Measurements from ENCODE around the gene ADD2.
"Not testable (repeated sequence)": the region's sequence is repeated elsewhere in the genome, so short reads cannot be mapped to it uniquely, and the experiment has no call there.

Gene ADD2

GRCh38 chr2:70626254-70626990 is 141.6 kb downstream of the ADD2 start:
- no peak for TF ChIP-seq CTCF (IDR thresholded peaks at IDR 0.05; ENCODE audit: insufficient read depth, low read length, poor library complexity, severe bottlenecking)
- DNase-seq (ENCODE audit: extremely low read depth, insufficient read length), result no peak
- Histone ChIP-seq H3K27me3 (replicated peaks; ENCODE audit: control insufficient read depth, insufficient read depth, low read length) (no peaks in the 10 kb centered on the region), H3K4me3 (replicated peaks; ENCODE audit: low read depth, low read length) (no peak overlapping the region), H3K36me3 (ENCODE audit: control insufficient read depth, insufficient read depth, low read length) (no peaks in the 10 kb centered on the region)

GRCh38 chr2:70621536-70621935 is 146.5 kb downstream of the ADD2 start:
- H3K36me3 ChIP-seq (ENCODE audit: control insufficient read depth, insufficient read depth, low read length); H3K4me3 ChIP-seq (replicated peaks; ENCODE audit: low read depth, low read length); DNase-seq (ENCODE audit: extremely low read depth, insufficient read length); H3K27me3 ChIP-seq (replicated peaks; ENCODE audit: control insufficient read depth, insufficient read depth, low read length): not testable (repeated sequence)

GRCh38 chr2:70620020-70620419 is 148.0 kb downstream of the ADD2 start:
- H3K4me3 ChIP-seq (replicated peaks; ENCODE audit: low read depth, low read length), result no peak overlapping the region
- no peaks in the 10 kb centered on the region for H3K27me3 ChIP-seq (replicated peaks; ENCODE audit: control insufficient read depth, insufficient read depth, low read length)
- no peaks in the 10 kb centered on the region for H3K36me3 ChIP-seq (ENCODE audit: control insufficient read depth, insufficient read depth, low read length)
- DNase-seq (ENCODE audit: extremely low read depth, insufficient read length), result no peak
- TF ChIP-seq CTCF (IDR thresholded peaks at IDR 0.05; ENCODE audit: insufficient read depth, low read length, poor library complexity, severe bottlenecking), result no peak

GRCh38 chr2:70619167-70619566 is 148.8 kb downstream of the ADD2 start:
- Histone ChIP-seq H3K36me3 (ENCODE audit: control insufficient read depth, insufficient read depth, low read length) (no peaks in the 10 kb centered on the region), H3K27me3 (replicated peaks; ENCODE audit: control insufficient read depth, insufficient read depth, low read length) (no peaks in the 10 kb centered on the region), H3K4me3 (replicated peaks; ENCODE audit: low read depth, low read length) (no peak overlapping the region)
- no peak for TF ChIP-seq CTCF (IDR thresholded peaks at IDR 0.05; ENCODE audit: insufficient read depth, low read length, poor library complexity, severe bottlenecking)
- DNase-seq (ENCODE audit: extremely low read depth, insufficient read length), result no peak

GRCh38 chr2:70616168-70616694 is 151.8 kb downstream of the ADD2 start:
- no peak for DNase-seq (ENCODE audit: extremely low read depth, insufficient read length)
- Histone ChIP-seq H3K36me3 (ENCODE audit: control insufficient read depth, insufficient read depth, low read length) (no peaks in the 10 kb centered on the region), H3K4me3 (replicated peaks; ENCODE audit: low read depth, low read length) (no peak overlapping the region), H3K27me3 (replicated peaks; ENCODE audit: control insufficient read depth, insufficient read depth, low read length) (peaks cover 2% of the 10 kb centered on the region; the same call in 1 of the 2 replicates)
- TF ChIP-seq CTCF (IDR thresholded peaks at IDR 0.05; ENCODE audit: insufficient read depth, low read length, poor library complexity, severe bottlenecking), result no peak

- DNase-seq (ENCODE audit: extremely low read depth, insufficient read length), result no peak
- TF ChIP-seq CTCF (IDR thresholded peaks at IDR 0.05; ENCODE audit: insufficient read depth, low read length, poor library complexity, severe bottlenecking), result no peak
- Histone ChIP-seq H3K27me3 (replicated peaks; ENCODE audit: control insufficient read depth, insufficient read depth, low read length) (peaks cover 2% of the 10 kb centered on the region; the same call in 1 of the 2 replicates), H3K4me3 (replicated peaks; ENCODE audit: low read depth, low read length) (no peak overlapping the region), H3K36me3 (ENCODE audit: control insufficient read depth, insufficient read depth, low read length) (no peaks in the 10 kb centered on the region)
Observed at GRCh38 chr2:70615222-70615621, 152.8 kb downstream of the ADD2 start.

All from GM06990 (cell line).